GM19099 (cell line): ENCODE results near the gene LPGAT1.

Experiments used
- POLR2A ChIP-seq: IDR thresholded peaks from 3 replicates; pipeline ENCODE4 v1.6.1; 2011; ENCODE audit warnings: low read depth; ENCODE audit not compliant: insufficient read length; ENCODE audit errors: extremely low read depth

Gene LPGAT1

GRCh38 chr1:211752317-211752716 lies 78.2 kb downstream of the LPGAT1 start:
- TF ChIP-seq POLR2A = no peak

- no peak for TF ChIP-seq POLR2A
These were observed 79.1 kb downstream of the LPGAT1 start for GRCh38 chr1:211751438-211751837.

GRCh38 chr1:211750599-211750998 lies 80.0 kb downstream of the LPGAT1 start:
- TF ChIP-seq POLR2A = no peak

- TF ChIP-seq POLR2A = no peak
These were observed 81.3 kb downstream of the LPGAT1 start for GRCh38 chr1:211749251-211749650.

- TF ChIP-seq POLR2A = no peak
These were observed 81.8 kb downstream of the LPGAT1 start for GRCh38 chr1:211748810-211749209.

- no peak for TF ChIP-seq POLR2A
These were observed 87.6 kb downstream of the LPGAT1 start for GRCh38 chr1:211742889-211743529.

- no peak for TF ChIP-seq POLR2A
These were observed 88.3 kb downstream of the LPGAT1 start for GRCh38 chr1:211742272-211742671.

GRCh38 chr1:211741788-211742187 lies 88.8 kb downstream of the LPGAT1 start:
- no peak for TF ChIP-seq POLR2A

- TF ChIP-seq POLR2A = no peak
These were observed 89.4 kb downstream of the LPGAT1 start for GRCh38 chr1:211741116-211741515.

- TF ChIP-seq POLR2A = no peak
These were observed 90.7 kb downstream of the LPGAT1 start for GRCh38 chr1:211739671-211740411.

GRCh38 chr1:211738691-211739301 lies 91.8 kb downstream of the LPGAT1 start:
- TF ChIP-seq POLR2A = no peak

- no peak for TF ChIP-seq POLR2A
These were observed 92.4 kb downstream of the LPGAT1 start for GRCh38 chr1:211738096-211738690.

- no peak for TF ChIP-seq POLR2A
These were observed 93.2 kb downstream of the LPGAT1 start for GRCh38 chr1:211737115-211738035.

- no peak for TF ChIP-seq POLR2A
These were observed 94.1 kb downstream of the LPGAT1 start for GRCh38 chr1:211736351-211736915.
